Naive thymus-derived CD4-positive, alpha-beta T cell (primary cell): ENCODE measurements around the gene CAV1. TPM values are rescaled to one million over a fixed set of nuclear protein-coding genes. Genes with fewer than 3 reads are reported as not detected.

Experiments used
- ATAC-seq: fragments of 150-1000 bp; cut with Tn5 transposase; 2 replicates; pipeline ENCODE4 v1.10.0; 2021; ENCODE audit warnings: mild to moderate bottlenecking, moderate library complexity
- CTCF ChIA-PET: fragments of 350-600 bp; sonication (Branson Sonifier 250); formaldehyde crosslinking; loops from one replicate; lab custom pipeline; 2021; ENCODE audit warnings: antibody characterized with exemption; lab: Charles Lee
- POLR2A ChIA-PET: fragments of 350-600 bp; sonication (Branson Sonifier 250); formaldehyde crosslinking; loops from one replicate; lab custom pipeline; 2021; ENCODE audit warnings: antibody characterized with exemption, inconsistent platforms; lab: Charles Lee
- DNase-seq, 9 donors: peaks; one replicate each; pipeline versions ENCODE4 v3.0.0 to v3.0.0-alpha.2; 2020 to 2022; ENCODE audit warnings: mixed read lengths in 1 of 9
- H3K27ac ChIP-seq: one replicate; pipeline ENCODE4 v1.7.0; 2013; ENCODE audit warnings: mild to moderate bottlenecking, low read depth, low read length, moderate library complexity
- H3K27me3 ChIP-seq, 2 donors: one replicate each; pipeline ENCODE4 v1.7.0; 2013; ENCODE audit warnings: low read length in 2 of 2, mild to moderate bottlenecking in 2 of 2, moderate library complexity in 2 of 2; ENCODE audit not compliant: control insufficient read depth in 2 of 2, insufficient read depth in 2 of 2
- H3K36me3 ChIP-seq, 3 experiments: 1 replicate in 2 of 3; 2 replicates in 1 of 3; pipeline ENCODE4 v1.7.0; 2013; ENCODE audit warnings: low read length in 3 of 3, mild to moderate bottlenecking in 3 of 3, moderate library complexity in 1 of 3; ENCODE audit not compliant: insufficient read depth in 3 of 3, control insufficient read depth in 2 of 3
- H3K4me1 ChIP-seq, 2 donors: one replicate each; pipeline ENCODE4 v1.7.0; 2013; ENCODE audit warnings: low read length in 2 of 2, mild to moderate bottlenecking in 2 of 2, moderate library complexity in 1 of 2; ENCODE audit not compliant: control insufficient read depth in 2 of 2, insufficient read depth in 2 of 2
- H3K4me3 ChIP-seq: 2 replicates; pipeline ENCODE4 v1.7.0; 2013; ENCODE audit warnings: mild to moderate bottlenecking, low read length
- H3K9me3 ChIP-seq, 3 experiments: 1 replicate in 2 of 3; 2 replicates in 1 of 3; pipeline ENCODE4 v1.7.0; 2013; ENCODE audit warnings: low read length in 3 of 3; ENCODE audit not compliant: control insufficient read depth in 2 of 3
- H3K27ac Mint-ChIP-seq, 9 donors: one replicate each; pipeline ENCODE4 v1.8.0; 2020 to 2022; ENCODE audit warnings: mixed read lengths in 9 of 9, mild to moderate bottlenecking in 8 of 9, moderate library complexity in 5 of 9, inconsistent platforms in 2 of 9
- H3K27me3 Mint-ChIP-seq, 5 donors: one replicate each; pipeline ENCODE4 v1.8.0; 2021 to 2022; ENCODE audit warnings: mixed read lengths in 5 of 5, mild to moderate bottlenecking in 1 of 5
- H3K36me3 Mint-ChIP-seq, 5 donors: one replicate each; pipeline ENCODE4 v1.8.0; 2020 to 2022; ENCODE audit warnings: mixed read lengths in 5 of 5, mild to moderate bottlenecking in 3 of 5, inconsistent platforms in 1 of 5
- H3K4me1 Mint-ChIP-seq, 7 donors: one replicate each; pipeline ENCODE4 v1.8.0; 2020 to 2022; ENCODE audit warnings: mixed read lengths in 7 of 7, mild to moderate bottlenecking in 3 of 7, inconsistent platforms in 1 of 7
- H3K4me3 Mint-ChIP-seq, 10 donors: one replicate each; pipeline ENCODE4 v1.8.0; 2020 to 2022; ENCODE audit warnings: mild to moderate bottlenecking in 10 of 10, mixed read lengths in 10 of 10, moderate library complexity in 6 of 10, inconsistent platforms in 2 of 10
- H3K9me3 Mint-ChIP-seq, 11 donors: one replicate each; pipeline ENCODE4 v1.8.0; 2020 to 2022; ENCODE audit warnings: mixed read lengths in 11 of 11, mild to moderate bottlenecking in 4 of 11, inconsistent platforms in 1 of 11, moderate library complexity in 1 of 11
- intact Hi-C, 2 donors: fragments of 100-400 bp; cut with micrococcal nuclease; formaldehyde crosslinking; loops; one replicate each; pipeline ENCODE4 v1.15.1; 2023
- polyA plus RNA-seq, 2 donors: library from polyadenylated mRNA; unstranded; fragments of 300-500 nt; fragmentation: Illumina TruSeq; gene quantifications; one replicate each; pipeline ENCODE4 v1.2.3, GENCODE V29; 2021
- total RNA-seq, 6 experiments: library from RNA in 5 of 6; stranded (reverse) in 5 of 6; gene quantifications; 1 replicate in 5 of 6; 2 replicates in 1 of 6; pipeline ENCODE4 v1.2.3 and lab custom pipeline; 2021 to 2026

The CAV1 gene
- total and polyA plus RNA-seq, 7 experiments from 2014 or later: 0.19 to 0.39 TPM; not detected in 5

DNA sequence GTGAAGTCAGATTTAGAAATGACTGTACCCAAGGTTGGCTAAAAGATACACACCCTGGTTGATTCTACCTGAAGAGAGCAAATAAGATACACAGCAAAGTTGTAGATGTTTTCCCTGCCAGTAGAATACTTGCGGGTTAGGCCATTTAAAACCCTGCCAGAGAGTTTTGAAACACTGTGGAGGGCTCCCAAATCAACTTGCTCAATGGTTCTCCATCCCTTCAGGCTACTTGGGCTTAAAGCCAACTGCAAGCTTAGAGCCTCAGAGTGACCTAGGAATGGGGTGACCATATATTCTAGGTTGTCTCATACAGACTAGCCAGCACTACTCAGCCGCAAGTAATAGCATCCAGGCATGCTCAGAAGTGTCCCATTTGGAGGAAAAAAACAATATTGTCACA is 10.0 kb downstream of the CAV1 start:
- Histone ChIP-seq H3K27ac (no peak overlapping the region), H3K9me3 (no peaks in the 10 kb centered on the region), H3K4me1 (no peaks in the 10 kb centered on the region), H3K36me3 (no peaks in the 10 kb centered on the region), H3K27me3 (no peaks in the 10 kb centered on the region), H3K4me3 (no peak overlapping the region)
- peaks cover 0 to 8% (median 4%) of the 10 kb centered on the region in 11 donors for H3K9me3 Mint-ChIP-seq
- H3K4me3 Mint-ChIP-seq: no peak overlapping the region
- H3K36me3 Mint-ChIP-seq: no peaks in the 10 kb centered on the region
- ATAC-seq (no peak), DNase-seq (no peak)
- no peak overlapping the region for H3K27ac Mint-ChIP-seq
- H3K4me1 Mint-ChIP-seq: no peaks in the 10 kb centered on the region
- ChIA-PET CTCF (no interaction called here), POLR2A (no interaction called here)
- intact Hi-C loops: no loop called here
- peaks cover 18 to 50% (median 35%) of the 10 kb centered on the region in 5 donors for H3K27me3 Mint-ChIP-seq

DNA sequence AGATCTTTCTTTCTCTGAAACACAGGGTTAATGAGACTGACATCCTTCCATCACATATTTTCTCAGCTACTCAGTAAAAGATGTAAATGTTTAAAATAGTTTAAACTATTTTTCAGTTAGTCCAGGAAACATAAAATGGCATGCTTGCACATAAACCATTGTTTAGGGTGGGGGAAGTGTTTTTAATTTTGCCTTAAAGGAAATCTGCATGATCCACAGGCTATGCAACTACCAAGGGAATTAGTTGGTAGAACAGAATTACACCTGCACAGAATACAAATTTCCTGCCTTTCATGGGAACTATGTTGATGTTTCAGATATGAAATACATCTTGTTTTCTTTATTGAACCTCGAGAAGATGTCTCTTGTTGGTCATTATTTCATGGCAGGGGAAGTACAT is 10.6 kb downstream of the CAV1 start:
- no peak overlapping the region for H3K27ac ChIP-seq
- no peaks in the 10 kb centered on the region for H3K9me3 ChIP-seq
- intact Hi-C loops: no loop called here
- ATAC-seq (no peak), DNase-seq (no peak)
- H3K27me3 ChIP-seq: no peaks in the 10 kb centered on the region
- no peak overlapping the region for H3K4me3 Mint-ChIP-seq
- CTCF ChIA-PET: no interaction called here
- no peaks in the 10 kb centered on the region for H3K36me3 Mint-ChIP-seq
- no peaks in the 10 kb centered on the region for H3K4me1 Mint-ChIP-seq
- POLR2A ChIA-PET: no interaction called here
- H3K36me3 ChIP-seq: no peaks in the 10 kb centered on the region
- H3K27ac Mint-ChIP-seq: no peak overlapping the region
- H3K4me3 ChIP-seq: no peak overlapping the region
- peaks cover 0 to 8% (median 4%) of the 10 kb centered on the region in 11 donors for H3K9me3 Mint-ChIP-seq
- H3K4me1 ChIP-seq: no peaks in the 10 kb centered on the region
- H3K27me3 Mint-ChIP-seq: peaks cover 16 to 50% (median 37%) of the 10 kb centered on the region in 5 donors

DNA sequence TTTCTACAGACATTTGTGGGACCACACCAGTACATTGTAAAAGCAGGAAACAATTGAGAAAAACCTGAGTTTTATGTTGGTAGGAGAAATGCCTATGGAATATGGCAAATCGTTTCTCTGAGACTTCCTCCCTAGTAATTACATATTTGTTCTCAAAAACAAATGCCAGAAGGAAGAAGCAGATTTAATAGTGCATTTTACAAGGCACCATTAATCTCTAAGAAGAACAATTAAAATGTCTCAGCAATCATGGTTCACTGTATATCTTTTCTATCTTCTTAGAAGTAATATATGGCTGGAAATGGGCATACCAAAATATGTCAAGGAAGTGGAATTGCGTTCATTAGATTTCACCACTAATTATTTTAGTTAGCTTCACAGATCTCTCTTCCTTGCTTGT is 13.3 kb downstream of the CAV1 start:
- intact Hi-C loops: no loop called here
- CTCF ChIA-PET: no interaction called here
- no peak for ATAC-seq
- no peaks in the 10 kb centered on the region for H3K4me1 ChIP-seq
- H3K9me3 ChIP-seq: no peaks in the 10 kb centered on the region
- no peaks in the 10 kb centered on the region for H3K27me3 ChIP-seq
- DNase-seq: no peak
- no peak overlapping the region for H3K27ac ChIP-seq
- Mint-ChIP-seq H3K4me3 (no peak overlapping the region), H3K27ac (no peak overlapping the region), H3K27me3 (peaks cover 12 to 47% (median 41%) of the 10 kb centered on the region in 5 donors), H3K4me1 (no peaks in the 10 kb centered on the region), H3K36me3 (no peaks in the 10 kb centered on the region), H3K9me3 (peaks cover 0 to 8% (median 4%) of the 10 kb centered on the region in 11 donors)
- POLR2A ChIA-PET: no interaction called here
- no peak overlapping the region for H3K4me3 ChIP-seq
- H3K36me3 ChIP-seq: no peaks in the 10 kb centered on the region

DNA sequence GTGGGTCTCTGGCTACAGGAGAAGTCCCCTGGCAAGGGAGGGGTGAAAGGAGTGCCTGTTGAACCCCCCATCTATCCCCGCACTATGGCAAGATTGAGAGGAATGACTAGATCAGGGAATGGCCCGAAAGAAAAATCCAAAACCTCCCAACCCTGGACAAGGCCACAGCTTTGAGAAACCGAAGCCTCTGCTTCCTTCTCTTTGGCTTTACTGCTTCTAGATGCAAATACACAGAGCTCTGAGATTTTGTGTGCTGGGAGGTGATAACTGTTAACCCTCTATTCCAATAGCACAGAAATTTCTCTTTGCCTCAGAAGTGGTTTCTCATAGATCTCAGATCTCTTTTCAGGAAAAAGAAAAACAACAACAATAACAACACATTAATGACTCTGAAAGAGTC is 15.0 kb downstream of the CAV1 start:
- intact Hi-C loops: no loop called here

DNA sequence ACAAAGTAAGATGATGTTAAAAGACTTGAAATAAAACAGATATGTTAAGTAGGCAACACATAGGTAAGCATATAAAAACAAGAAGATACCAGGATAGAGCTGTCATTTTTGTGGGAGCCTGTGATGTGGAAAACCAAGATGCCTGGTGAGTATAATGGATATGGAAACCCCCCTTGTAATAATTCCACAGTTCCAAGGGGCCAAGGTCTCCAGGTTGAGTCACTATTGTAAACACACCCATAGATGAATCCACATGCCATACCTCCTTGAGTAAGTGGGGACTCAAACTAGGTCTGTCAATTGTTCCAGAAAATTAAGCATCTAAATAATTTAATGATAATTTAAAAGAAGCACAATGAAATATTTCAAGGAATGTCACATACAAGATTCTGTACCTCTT is 15.9 kb downstream of the CAV1 start:
- Mint-ChIP-seq H3K27me3 (peaks cover 16 to 42% (median 32%) of the 10 kb centered on the region in 5 donors), H3K27ac (no peak overlapping the region), H3K4me1 (no peaks in the 10 kb centered on the region), H3K4me3 (no peak overlapping the region), H3K9me3 (peaks cover 0 to 8% (median 4%) of the 10 kb centered on the region in 11 donors), H3K36me3 (no peaks in the 10 kb centered on the region)
- ATAC-seq (no peak), DNase-seq (no peak)
- H3K9me3 ChIP-seq: no peaks in the 10 kb centered on the region
- intact Hi-C loops: no loop called here
- no peak overlapping the region for H3K27ac ChIP-seq
- no peaks in the 10 kb centered on the region for H3K4me1 ChIP-seq
- ChIA-PET CTCF (no interaction called here), POLR2A (no interaction called here)
- H3K36me3 ChIP-seq: no peaks in the 10 kb centered on the region
- H3K4me3 ChIP-seq: no peak overlapping the region
- no peaks in the 10 kb centered on the region for H3K27me3 ChIP-seq

More for the DNA sequence above, 15.0 kb downstream of the CAV1 start:
- no peaks in the 10 kb centered on the region for H3K27me3 ChIP-seq
- Mint-ChIP-seq H3K4me3 (no peak overlapping the region), H3K4me1 (no peaks in the 10 kb centered on the region), H3K36me3 (no peaks in the 10 kb centered on the region), H3K27ac (no peak overlapping the region), H3K9me3 (peaks cover 0 to 8% (median 4%) of the 10 kb centered on the region in 11 donors), H3K27me3 (peaks cover 11 to 47% (median 40%) of the 10 kb centered on the region in 5 donors)
- H3K4me3 ChIP-seq: no peak overlapping the region
- no peaks in the 10 kb centered on the region for H3K36me3 ChIP-seq
- no peak for ATAC-seq
- CTCF ChIA-PET: no interaction called here
- H3K27ac ChIP-seq: no peak overlapping the region
- POLR2A ChIA-PET: no interaction called here
- DNase-seq: no peak
- H3K9me3 ChIP-seq: no peaks in the 10 kb centered on the region
- no peaks in the 10 kb centered on the region for H3K4me1 ChIP-seq

DNA sequence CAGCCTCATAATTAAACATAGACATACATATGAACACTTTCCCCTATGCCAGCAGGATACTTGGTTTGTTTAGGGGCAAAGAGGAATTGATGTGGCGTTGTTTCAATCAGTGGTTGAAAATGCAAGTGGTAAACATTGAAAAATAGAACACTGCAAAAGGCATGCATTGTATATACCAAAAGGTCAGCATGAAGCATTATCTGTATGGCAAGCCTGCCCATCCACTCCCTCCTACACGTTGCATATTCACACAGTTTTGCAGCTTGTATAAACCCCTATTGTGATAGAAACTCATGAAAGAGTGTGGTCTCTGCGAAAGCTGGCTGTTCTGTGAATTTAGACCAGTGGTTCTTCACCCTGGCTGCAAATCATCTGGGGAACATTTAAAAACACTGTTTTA is 17.1 kb downstream of the CAV1 start:
- no peak for ATAC-seq
- H3K4me3 ChIP-seq: no peak overlapping the region
- H3K9me3 Mint-ChIP-seq: peaks cover 0 to 8% (median 4%) of the 10 kb centered on the region in 11 donors
- ChIA-PET CTCF (no interaction called here), POLR2A (no interaction called here)
- H3K9me3 ChIP-seq: no peaks in the 10 kb centered on the region
- intact Hi-C loops: no loop called here
- DNase-seq: no peak
- H3K36me3 Mint-ChIP-seq: no peaks in the 10 kb centered on the region
- H3K27ac ChIP-seq: no peak overlapping the region
- H3K27me3 Mint-ChIP-seq: peaks cover 16 to 42% (median 32%) of the 10 kb centered on the region in 5 donors
- no peaks in the 10 kb centered on the region for H3K36me3 ChIP-seq
- H3K4me1 Mint-ChIP-seq: no peaks in the 10 kb centered on the region
- H3K27ac Mint-ChIP-seq: no peak overlapping the region
- no peaks in the 10 kb centered on the region for H3K4me1 ChIP-seq
- H3K27me3 ChIP-seq: no peaks in the 10 kb centered on the region
- H3K4me3 Mint-ChIP-seq: no peak overlapping the region

DNA sequence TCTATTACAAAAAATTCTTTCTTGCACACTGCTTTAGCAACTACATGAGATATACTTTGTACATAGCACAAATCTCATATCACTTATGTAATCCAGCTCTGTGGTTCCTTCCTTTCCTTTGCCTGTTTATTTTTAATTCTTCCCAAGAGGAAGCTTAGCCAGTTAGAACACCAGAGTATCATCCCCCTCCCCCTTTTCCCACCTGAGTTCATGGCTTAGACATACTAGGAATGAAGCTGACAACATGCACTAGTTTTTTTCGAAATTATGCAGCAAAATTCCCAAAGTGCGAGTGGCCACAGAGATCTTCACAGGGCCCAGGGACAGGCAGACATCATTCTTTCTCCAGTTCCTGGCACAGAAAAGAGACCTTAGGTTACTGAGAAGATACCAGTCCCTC is 17.8 kb downstream of the CAV1 start:
- Mint-ChIP-seq H3K27me3 (peaks cover 16 to 40% (median 29%) of the 10 kb centered on the region in 5 donors), H3K36me3 (no peaks in the 10 kb centered on the region), H3K4me3 (no peak overlapping the region), H3K9me3 (peaks cover 0 to 8% (median 4%) of the 10 kb centered on the region in 11 donors), H3K27ac (no peak overlapping the region), H3K4me1 (no peaks in the 10 kb centered on the region)
- Histone ChIP-seq H3K36me3 (no peaks in the 10 kb centered on the region), H3K27me3 (no peaks in the 10 kb centered on the region), H3K9me3 (no peaks in the 10 kb centered on the region), H3K4me1 (no peaks in the 10 kb centered on the region), H3K4me3 (no peak overlapping the region), H3K27ac (no peak overlapping the region)
- no peak for ATAC-seq
- no peak for DNase-seq
- intact Hi-C loops: no loop called here
- ChIA-PET POLR2A (no interaction called here), CTCF (no interaction called here)
